ENCODE data around the gene S100A4.

DNA sequence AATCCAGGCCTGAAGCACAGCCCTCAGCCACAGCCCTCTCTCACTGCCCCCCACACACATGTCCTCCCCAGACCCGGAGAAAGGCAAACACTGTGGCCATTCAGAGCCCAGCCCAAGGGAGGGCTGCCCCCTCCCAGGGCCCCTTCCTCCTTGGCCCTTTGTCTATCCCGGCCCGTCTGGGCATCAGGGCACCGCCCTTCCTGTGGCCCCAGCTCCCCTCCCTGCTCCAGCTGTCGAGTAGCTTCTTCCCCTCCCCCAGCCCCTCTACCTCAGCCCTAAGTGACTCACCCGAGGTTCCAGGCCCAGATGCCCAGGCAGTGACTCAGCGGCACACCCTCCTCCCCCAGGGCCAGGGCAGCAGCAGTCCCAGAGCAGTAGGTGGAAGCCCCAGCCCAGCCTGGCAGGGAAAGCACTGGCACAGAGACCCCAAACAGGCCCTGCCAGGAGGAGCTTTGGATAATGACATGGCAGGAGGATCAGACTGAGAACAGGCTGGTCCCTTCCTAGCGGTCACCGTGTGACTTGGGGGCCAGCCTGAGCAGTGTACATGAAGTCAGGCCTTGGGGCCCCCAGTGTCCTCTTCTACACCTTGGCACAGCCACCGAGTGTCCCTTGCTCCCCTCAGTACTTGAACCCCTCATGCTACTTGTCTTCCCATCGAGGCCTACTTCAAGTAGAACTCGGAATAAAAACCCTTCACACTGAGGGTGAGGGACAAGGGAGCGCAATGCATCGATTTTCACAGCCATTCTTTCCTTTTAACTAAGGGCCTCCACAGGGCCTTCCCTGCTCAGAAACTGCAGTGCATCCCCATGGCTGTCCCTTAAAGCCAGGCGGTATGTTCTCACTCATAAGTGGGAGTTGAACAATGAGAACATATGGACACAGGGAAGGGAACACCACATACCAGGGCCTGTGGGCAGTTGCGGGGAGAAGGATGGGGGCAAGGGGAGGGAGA is 21.1 kb upstream of the S100A4 start:
- TF ChIP-seq, protein P1, sequence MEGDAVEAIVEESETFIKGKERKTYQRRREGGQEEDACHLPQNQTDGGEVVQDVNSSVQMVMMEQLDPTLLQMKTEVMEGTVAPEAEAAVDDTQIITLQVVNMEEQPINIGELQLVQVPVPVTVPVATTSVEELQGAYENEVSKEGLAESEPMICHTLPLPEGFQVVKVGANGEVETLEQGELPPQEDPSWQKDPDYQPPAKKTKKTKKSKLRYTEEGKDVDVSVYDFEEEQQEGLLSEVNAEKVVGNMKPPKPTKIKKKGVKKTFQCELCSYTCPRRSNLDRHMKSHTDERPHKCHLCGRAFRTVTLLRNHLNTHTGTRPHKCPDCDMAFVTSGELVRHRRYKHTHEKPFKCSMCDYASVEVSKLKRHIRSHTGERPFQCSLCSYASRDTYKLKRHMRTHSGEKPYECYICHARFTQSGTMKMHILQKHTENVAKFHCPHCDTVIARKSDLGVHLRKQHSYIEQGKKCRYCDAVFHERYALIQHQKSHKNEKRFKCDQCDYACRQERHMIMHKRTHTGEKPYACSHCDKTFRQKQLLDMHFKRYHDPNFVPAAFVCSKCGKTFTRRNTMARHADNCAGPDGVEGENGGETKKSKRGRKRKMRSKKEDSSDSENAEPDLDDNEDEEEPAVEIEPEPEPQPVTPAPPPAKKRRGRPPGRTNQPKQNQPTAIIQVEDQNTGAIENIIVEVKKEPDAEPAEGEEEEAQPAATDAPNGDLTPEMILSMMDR (IDR thresholded peaks at IDR 0.05): no peak
- no peak for TF ChIP-seq POLR2A (IDR thresholded peaks at IDR 0.05)

All from testis (tissue), 2 donors.